Transverse colon (tissue), 4 donors: Measurements from ENCODE around the gene THAP6. TPM values are rescaled to one million over a fixed set of nuclear protein-coding genes. Genes with fewer than 3 reads are reported as not detected.

Experiments used
- DNase-seq: peaks from one replicate; pipeline ENCODE4 v3.0.0-alpha.2; 2019
- H3K27ac ChIP-seq, 4 donors: fragments of 200-600 bp; sonication (generic); 2 replicates each; pipeline ENCODE4 v1.5.1; 2016 to 2018; ENCODE audit warnings: inconsistent platforms in 4 of 4
- H3K27me3 ChIP-seq: fragments of 200-600 bp; sonication (generic); 2 replicates; pipeline ENCODE4 v1.5.1; 2017; ENCODE audit warnings: inconsistent platforms
- H3K36me3 ChIP-seq, 4 donors: fragments of 200-600 bp; sonication (generic); 2 replicates each; pipeline ENCODE4 v1.5.1; 2017 to 2019; ENCODE audit warnings: inconsistent platforms in 4 of 4
- H3K4me1 ChIP-seq, 4 donors: fragments of 200-600 bp; sonication (generic); 2 replicates each; pipeline ENCODE4 v1.5.1; 2017 to 2020; ENCODE audit warnings: inconsistent platforms in 4 of 4
- H3K4me3 ChIP-seq, 4 donors: fragments of 200-600 bp; sonication (generic); 1 replicate in 1 of 4; 2 replicates in 3 of 4; pipeline versions ENCODE4 v1.5.1 to v1.6.1; 2017 to 2019; ENCODE audit warnings: inconsistent platforms in 4 of 4
- H3K9me3 ChIP-seq, 2 donors: fragments of 200-600 bp; sonication (generic); 2 replicates each; pipeline ENCODE4 v1.5.1; 2017 to 2019; ENCODE audit warnings: inconsistent platforms in 2 of 2
- EP300 ChIP-seq: sonication (generic); formaldehyde crosslinking; IDR thresholded peaks from one replicate; pipeline ENCODE4 v1.6.1; 2017; ENCODE audit warnings: antibody characterized with exemption, low read depth
- POLR2A ChIP-seq: fragments of 450-650 bp; IDR thresholded peaks from one replicate; pipeline ENCODE4 v1.6.1; 2016; ENCODE audit warnings: antibody characterized with exemption, mild to moderate bottlenecking, moderate library complexity
- POLR2AphosphoS5 ChIP-seq, 3 donors: sonication (generic); formaldehyde crosslinking; IDR thresholded peaks; one replicate each; pipeline ENCODE4 v1.6.1; 2016; ENCODE audit warnings: antibody characterized with exemption in 3 of 3
- WGBS, 2 donors: methylation state at CpG; one replicate each; pipeline ENCODE4 v1.1.5; 2018; ENCODE audit warnings: low coverage in 1 of 2; 5-methylcytosine and 5-hydroxymethylcytosine counted together
- in situ Hi-C, 4 donors: fragments of 200-750 bp; cut with MboI; loops; one replicate each; pipeline versions ENCODE4 v1.15.0 to v1.15.1; 2017; ENCODE audit warnings: low sequenced_read_pairs in 3 of 4, low pct_ligation_motif_present in 1 of 4, low pct_unique_long_range_greater_than_20kb in 1 of 4
- intact Hi-C: fragments of 100-400 bp; cut with DNase I; formaldehyde crosslinking; loops from one replicate; pipeline ENCODE4 v1.15.1; 2023; ENCODE audit warnings: low total_unique reads
- total RNA-seq, 4 donors: library from RNA; depleted of rRNA; stranded (reverse); fragments of >200 nt; gene quantifications; one replicate each; pipeline ENCODE4 v1.1.0, GENCODE V29; 2016
- TF ChIP-seq, protein P1 (sequence below), 5 experiments: fragments of 200-600 bp in 3 of 5; fragments of 450-650 bp in 2 of 5; sonication (generic) in 3 of 5; IDR thresholded peaks; 1 replicate in 2 of 5; 2 replicates in 3 of 5; pipeline ENCODE4 v1.5.1; 2016 to 2017; ENCODE audit warnings: antibody characterized with exemption in 5 of 5, inconsistent platforms in 3 of 5, mild to moderate bottlenecking in 2 of 5, moderate library complexity in 1 of 5

The THAP6 gene
- total RNA-seq, 4 donors from 2014 or later: 16.8 to 39.6 (median 27.6) TPM

DNA sequence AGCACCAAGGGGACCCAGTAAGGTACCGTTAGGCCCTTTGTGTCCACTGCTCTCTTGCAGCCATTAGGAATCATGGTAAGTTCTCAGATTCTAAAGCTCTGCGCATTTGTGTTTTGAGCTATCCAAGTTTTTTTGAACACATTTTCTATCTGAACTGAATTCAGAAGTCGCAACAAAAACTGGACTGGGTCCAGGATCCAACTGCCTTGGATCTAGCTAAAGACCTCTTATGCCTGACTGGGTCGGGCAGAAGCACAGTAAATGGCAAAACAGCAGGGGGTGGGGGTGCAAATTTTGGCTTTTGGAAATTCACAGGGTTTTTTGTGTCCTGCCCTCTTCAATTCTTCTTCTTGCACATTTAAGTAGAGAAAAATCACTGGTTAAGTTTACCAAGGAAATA is 30.1 kb upstream of the THAP6 start:
- Histone ChIP-seq H3K4me3 (no peak overlapping the region), H3K9me3 (no peaks in the 10 kb centered on the region), H3K27ac (no peak overlapping the region), H3K27me3 (no peaks in the 10 kb centered on the region), H3K36me3 (peaks cover 0 to 71% (median 17%) of the 10 kb centered on the region in 4 donors), H3K4me1 (peaks cover 0 to 3% (median 0%) of the 10 kb centered on the region in 4 donors)
- WGBS, 2 donors: 66% methylated on average over 4 of the region's 4 CpGs; no CpG with 5 or more reads in 1 of the 2 donors
- in situ Hi-C loops (no loop called here), intact Hi-C loops (no loop called here)
- no peak for DNase-seq
- no peak for TF ChIP-seq EP300
- no peak for TF ChIP-seq POLR2AphosphoS5 (IDR thresholded peaks at IDR 0.05)
- TF ChIP-seq POLR2A: no peak
- TF ChIP-seq, protein P1, sequence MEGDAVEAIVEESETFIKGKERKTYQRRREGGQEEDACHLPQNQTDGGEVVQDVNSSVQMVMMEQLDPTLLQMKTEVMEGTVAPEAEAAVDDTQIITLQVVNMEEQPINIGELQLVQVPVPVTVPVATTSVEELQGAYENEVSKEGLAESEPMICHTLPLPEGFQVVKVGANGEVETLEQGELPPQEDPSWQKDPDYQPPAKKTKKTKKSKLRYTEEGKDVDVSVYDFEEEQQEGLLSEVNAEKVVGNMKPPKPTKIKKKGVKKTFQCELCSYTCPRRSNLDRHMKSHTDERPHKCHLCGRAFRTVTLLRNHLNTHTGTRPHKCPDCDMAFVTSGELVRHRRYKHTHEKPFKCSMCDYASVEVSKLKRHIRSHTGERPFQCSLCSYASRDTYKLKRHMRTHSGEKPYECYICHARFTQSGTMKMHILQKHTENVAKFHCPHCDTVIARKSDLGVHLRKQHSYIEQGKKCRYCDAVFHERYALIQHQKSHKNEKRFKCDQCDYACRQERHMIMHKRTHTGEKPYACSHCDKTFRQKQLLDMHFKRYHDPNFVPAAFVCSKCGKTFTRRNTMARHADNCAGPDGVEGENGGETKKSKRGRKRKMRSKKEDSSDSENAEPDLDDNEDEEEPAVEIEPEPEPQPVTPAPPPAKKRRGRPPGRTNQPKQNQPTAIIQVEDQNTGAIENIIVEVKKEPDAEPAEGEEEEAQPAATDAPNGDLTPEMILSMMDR (IDR thresholded peaks at IDR 0.05): no peak

- no peak overlapping the region for H3K4me3 ChIP-seq
- intact Hi-C loops (no loop called here), in situ Hi-C loops (no loop called here)
- DNase-seq: no peak
- peaks cover 0 to 12% (median 0%) of the 10 kb centered on the region in 4 donors for H3K4me1 ChIP-seq
- 59 to 67% methylated on average over 2 of the region's 2 CpGs for WGBS, 2 donors
- no peak overlapping the region for H3K27ac ChIP-seq
- H3K36me3 ChIP-seq: peaks cover 0 to 51% (median 15%) of the 10 kb centered on the region in 4 donors
- no peaks in the 10 kb centered on the region for H3K9me3 ChIP-seq
- no peaks in the 10 kb centered on the region for H3K27me3 ChIP-seq
- TF ChIP-seq, protein P1 (IDR thresholded peaks at IDR 0.05): peak in 3 of 5 experiments; percentile 13 to 26 (median 15)
- TF ChIP-seq EP300: no peak
These were observed 24.1 kb upstream of the THAP6 start for GRCh38 chr4:75490155-75490554.

DNA sequence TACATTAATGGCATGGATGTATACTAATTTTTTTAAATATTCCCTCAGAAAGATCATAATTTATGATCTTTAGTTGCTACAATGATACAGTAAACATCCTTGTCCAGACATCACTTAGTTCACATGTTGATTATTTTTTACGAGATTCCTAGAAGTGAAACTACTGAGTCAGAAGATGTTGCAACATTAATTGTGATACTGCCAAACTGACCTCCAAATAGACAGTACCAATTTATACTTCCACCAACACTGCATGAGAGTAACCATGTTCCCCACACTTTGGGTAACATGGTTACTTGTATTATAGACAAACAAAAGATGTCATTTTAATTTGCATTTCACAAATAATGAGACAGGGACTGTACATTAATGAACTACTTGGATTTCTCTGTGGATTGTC is 19.7 kb upstream of the THAP6 start:
- in situ Hi-C loops: no loop called here
- TF ChIP-seq EP300 (no peak), POLR2A (no peak), POLR2AphosphoS5 (IDR thresholded peaks at IDR 0.05) (peak; percentile 20 to 58 (median 51))
- TF ChIP-seq, protein P1 (IDR thresholded peaks at IDR 0.05): no peak
- peaks cover 0 to 35% (median 2%) of the 10 kb centered on the region in 4 donors for H3K36me3 ChIP-seq
- WGBS, 2 donors: 33 to 57% methylated on average over 1 of the region's 1 CpG
- no peak overlapping the region for H3K27ac ChIP-seq
- H3K4me1 ChIP-seq: peaks cover 0 to 25% (median 1%) of the 10 kb centered on the region in 4 donors
- intact Hi-C loops: no loop called here
- no peaks in the 10 kb centered on the region for H3K27me3 ChIP-seq
- H3K9me3 ChIP-seq: peaks cover 3% of the 10 kb centered on the region in 2 donors
- no peak overlapping the region for H3K4me3 ChIP-seq
- DNase-seq: no peak

DNA sequence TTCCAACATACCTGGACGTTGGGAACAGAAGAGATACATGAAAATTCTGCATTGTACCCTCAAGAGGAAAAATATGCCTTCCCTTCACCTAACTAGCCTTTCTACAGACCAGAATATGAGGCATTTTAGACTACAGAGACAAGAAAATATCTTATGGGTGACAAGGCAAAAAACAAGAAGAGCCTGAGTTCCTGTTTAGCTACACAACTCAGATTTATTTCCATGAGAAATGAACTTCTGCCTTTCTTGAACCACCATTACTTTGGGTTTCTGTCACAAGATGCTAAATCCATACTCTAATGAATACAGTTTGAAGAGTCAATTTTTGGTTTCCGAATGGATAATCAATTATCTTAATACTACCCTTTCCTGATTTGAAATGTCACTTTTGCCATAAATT is 18.8 kb upstream of the THAP6 start:
- no peak for DNase-seq
- in situ Hi-C loops (no loop called here), intact Hi-C loops (no loop called here)
- no peak for TF ChIP-seq POLR2A
- TF ChIP-seq, protein P1 (IDR thresholded peaks at IDR 0.05): no peak
- no peak for TF ChIP-seq POLR2AphosphoS5 (IDR thresholded peaks at IDR 0.05)
- TF ChIP-seq EP300: no peak
- H3K4me3 ChIP-seq: no peak overlapping the region
- H3K4me1 ChIP-seq: peaks cover 0 to 25% (median 1%) of the 10 kb centered on the region in 4 donors
- peak overlapping the region in 1 of 4 donors; percentile 28 for H3K27ac ChIP-seq
- H3K27me3 ChIP-seq: no peaks in the 10 kb centered on the region
- peaks cover 3% of the 10 kb centered on the region in 2 donors for H3K9me3 ChIP-seq
- H3K36me3 ChIP-seq: peaks cover 0 to 26% (median 0%) of the 10 kb centered on the region in 4 donors
- 85 to 88% methylated on average over 2 of the region's 2 CpGs for WGBS, 2 donors
